GM12878 (cell line): ENCODE data around the gene NECAB2. TPM values are rescaled to one million over a fixed set of nuclear protein-coding genes. Genes with fewer than 3 reads are reported as not detected.

ENCODE experiments used
- ATAC-seq: fragments of 200-7000 bp; cut with Tn5 transposase; 3 replicates; pipeline ENCODE4 v1.9.1; 2020; ENCODE audit warnings: mild to moderate bottlenecking, moderate library complexity
- BruUV-seq: library from RNA; stranded (reverse); fragments of 400-500 nt; replicated peaks from 2 replicates; lab custom pipeline; 2021; lab: Mats Ljungman, UMichigan
- CTCF ChIA-PET: fragments of 300-600 bp; sonication (Branson Sonifier 250); formaldehyde crosslinking; extraction: SDS; loops from one replicate; lab custom pipeline; 2021; ENCODE audit warnings: inconsistent platforms; lab: Yijun Ruan, JAX
- POLR2A ChIA-PET: fragments of 350-600 bp; formaldehyde crosslinking; extraction: SDS; loops from one replicate; lab custom pipeline; 2021; ENCODE audit warnings: inconsistent platforms; lab: Charles Lee
- RAD21 ChIA-PET: fragments of 300-600 bp; sonication (Branson Sonifier 250); formaldehyde crosslinking; loops from one replicate; lab custom pipeline; 2023; ENCODE audit warnings: antibody characterized with exemption; ENCODE audit not compliant: unreplicated experiment; lab: Charles Lee
- SMC1A ChIA-PET: fragments of 300-600 bp; sonication (Branson Sonifier 250); formaldehyde crosslinking; loops from one replicate; lab custom pipeline; 2023; ENCODE audit not compliant: unreplicated experiment, uncharacterized antibody; lab: Charles Lee
- DNase-seq: peaks from one replicate; pipeline ENCODE4 v3.0.0-alpha.2; 2011; ENCODE audit warnings: low read depth, low spot score
- FAIRE-seq: peaks from 3 replicates; lab custom pipeline; 2011; peaks lifted over from hg19 to GRCh38; lab: Jason Lieb, UNC
- H2AFZ ChIP-seq: 2 replicates; pipeline ENCODE4 v1.6.0; 2011; ENCODE audit warnings: low read depth, low read length, control low read depth; ENCODE audit not compliant: control insufficient read depth
- H3K27ac ChIP-seq: 2 replicates; pipeline ENCODE4 v1.5.1; 2011; ENCODE audit warnings: control low read depth; ENCODE audit not compliant: control insufficient read depth, insufficient read depth
- H3K27me3 ChIP-seq, 2 experiments: replicated peaks in 1 of 2; 2 replicates each; pipeline versions ENCODE4 v1.6.0 to v1.6.1; 2011; ENCODE audit warnings: low read length in 1 of 2; ENCODE audit not compliant: control insufficient read depth in 2 of 2, insufficient read depth in 2 of 2
- H3K36me3 ChIP-seq, 2 experiments: 2 replicates each; pipeline ENCODE4 v1.5.1; 2011; ENCODE audit warnings: low read length in 1 of 2; ENCODE audit not compliant: control insufficient read depth in 2 of 2, insufficient read depth in 2 of 2
- H3K4me1 ChIP-seq: 2 replicates; pipeline ENCODE4 v1.6.1; 2011; ENCODE audit warnings: mild to moderate bottlenecking, low read length, moderate library complexity, mixed read lengths; ENCODE audit not compliant: control insufficient read depth, insufficient read depth
- H3K4me2 ChIP-seq: 2 replicates; pipeline ENCODE4 v1.6.0; 2011; ENCODE audit warnings: control low read depth; ENCODE audit not compliant: control insufficient read depth, insufficient read depth
- H3K4me3 ChIP-seq: fragments of 200-600 bp; sonication (generic); 2 replicates; pipeline ENCODE4 v1.5.1; 2016
- H3K79me2 ChIP-seq: 2 replicates; pipeline ENCODE4 v1.6.0; 2011; ENCODE audit warnings: low read length; ENCODE audit not compliant: control insufficient read depth, insufficient read depth
- H3K9ac ChIP-seq: 2 replicates; pipeline ENCODE4 v1.8.0; 2011; ENCODE audit warnings: low read length, control low read depth, mixed read lengths; ENCODE audit not compliant: control insufficient read depth, insufficient read depth
- H3K9me3 ChIP-seq: replicated peaks from 3 replicates; pipeline ENCODE4 v1.5.1; 2011; ENCODE audit warnings: mild to moderate bottlenecking, low read length; ENCODE audit not compliant: control insufficient read depth, insufficient read depth
- H4K20me1 ChIP-seq: 2 replicates; pipeline ENCODE4 v1.6.0; 2011; ENCODE audit not compliant: control insufficient read depth, insufficient read depth
- ASH2L ChIP-seq: fragments of 300-600, 200-600 bp; sonication (generic); IDR thresholded peaks from 2 replicates; pipeline ENCODE4 v1.6.1; 2017; ENCODE audit warnings: low read depth, mild to moderate bottlenecking, borderline replicate concordance
- CBFB ChIP-seq: IDR thresholded peaks from 2 replicates; pipeline ENCODE4 v1.6.1; 2016; ENCODE audit warnings: antibody characterized with exemption, low read depth
- CBX5 ChIP-seq: sonication (generic); IDR thresholded peaks from 2 replicates; pipeline ENCODE4 v1.6.1; 2016; ENCODE audit warnings: low read depth, moderate library complexity, mild to moderate bottlenecking, inconsistent platforms
- CEBPB ChIP-seq, 2 experiments: fragments of 150-350 bp in 1 of 2; IDR thresholded peaks; 2 replicates each; pipeline ENCODE4 v1.6.1; 2012 to 2014; ENCODE audit warnings: low read depth in 2 of 2, low read length in 2 of 2, borderline replicate concordance in 1 of 2, inconsistent platforms in 1 of 2
- EGR1 ChIP-seq, 2 experiments: IDR thresholded peaks; 1 replicate in 1 of 2; 2 replicates in 1 of 2; pipeline ENCODE4 v1.6.1; 2011 to 2012; ENCODE audit warnings: low read depth in 2 of 2, low read length in 2 of 2, borderline replicate concordance in 1 of 2, mild to moderate bottlenecking in 1 of 2, moderate library complexity in 1 of 2
- GATAD2B ChIP-seq: fragments of 450-650 bp; conservative IDR thresholded peaks from 2 replicates; pipeline ENCODE4 v1.6.1; 2017; ENCODE audit warnings: low read depth, mild to moderate bottlenecking, moderate library complexity
- MXI1 ChIP-seq: fragments of 150-350 bp; IDR thresholded peaks from 2 replicates; pipeline ENCODE4 v1.6.1; 2011; ENCODE audit warnings: low read depth, mild to moderate bottlenecking, inconsistent platforms, low read length, improper control_type of control experiment
- ZNF384 ChIP-seq: IDR thresholded peaks from 2 replicates; pipeline ENCODE4 v1.6.1; 2012; ENCODE audit warnings: low read depth, mild to moderate bottlenecking, low read length, improper control_type of control experiment, borderline replicate concordance
- ZZZ3 ChIP-seq: IDR thresholded peaks from 2 replicates; pipeline ENCODE4 v1.6.1; 2011; ENCODE audit warnings: low read depth; ENCODE audit not compliant: control insufficient read depth, insufficient read length
- WGBS: methylation state at CpG from one replicate; pipeline ENCODE4 v1.1.6; 2016; ENCODE audit warnings: low lambda C conversion rate; ENCODE audit not compliant: insufficient replicate concordance, insufficient coverage; ENCODE audit errors: missing lambda C conversion rate; 5-methylcytosine and 5-hydroxymethylcytosine counted together
- in situ Hi-C: fragments of 300-500 bp; cut with MboI; formaldehyde crosslinking; loops from 9 replicates; pipeline ENCODE4 v1.14.3; 2018; ENCODE audit warnings: mixed read lengths
- intact Hi-C: fragments of 100-400 bp; cut with micrococcal nuclease; formaldehyde crosslinking; loops from one replicate; pipeline ENCODE4 v1.14.2; 2022; ENCODE audit not compliant: unreplicated experiment
- polyA plus RNA-seq, 11 experiments: library from polyadenylated mRNA; depleted of rRNA in 4 of 11; unstranded in 6 of 11; stranded (reverse) in 5 of 11; fragments of >200 nt; fragmentation: Nextera tagmentation in 4 of 11; fragmentation: Illumina TruSeq in 1 of 11; extraction: Ambion mirVana in 4 of 11; extraction: Trizol in 1 of 11; gene quantifications; 1 replicate in 1 of 11; 2 replicates in 10 of 11; pipeline versions ENCODE4 v1.2.1 to v1.2.3, GENCODE V29; 2011 to 2016; ENCODE audit warnings: inconsistent platforms in 2 of 11, missing spikeins in 2 of 11, low read depth in 1 of 11
- total RNA-seq, 4 experiments: library from RNA; depleted of rRNA in 3 of 4; stranded (reverse); fragments of >200 nt in 3 of 4; fragmentation: Illumina TruSeq in 1 of 4; extraction: Trizol in 1 of 4; gene quantifications; 2 replicates each; pipeline versions ENCODE4 v1.2.1 to v1.2.3, GENCODE V29; 2013 to 2021
- TF ChIP-seq, protein P1 (sequence below): IDR thresholded peaks from 2 replicates; pipeline ENCODE4 v1.6.1; 2012; ENCODE audit warnings: improper control_type of control experiment, low read depth, low read length; ENCODE audit not compliant: insufficient replicate concordance

The NECAB2 gene
- total and polyA plus RNA-seq, 10 of the 15 experiments (the other 5 are each of a cell fraction or from before 2014, with no cell fraction given), result not detected

DNA sequence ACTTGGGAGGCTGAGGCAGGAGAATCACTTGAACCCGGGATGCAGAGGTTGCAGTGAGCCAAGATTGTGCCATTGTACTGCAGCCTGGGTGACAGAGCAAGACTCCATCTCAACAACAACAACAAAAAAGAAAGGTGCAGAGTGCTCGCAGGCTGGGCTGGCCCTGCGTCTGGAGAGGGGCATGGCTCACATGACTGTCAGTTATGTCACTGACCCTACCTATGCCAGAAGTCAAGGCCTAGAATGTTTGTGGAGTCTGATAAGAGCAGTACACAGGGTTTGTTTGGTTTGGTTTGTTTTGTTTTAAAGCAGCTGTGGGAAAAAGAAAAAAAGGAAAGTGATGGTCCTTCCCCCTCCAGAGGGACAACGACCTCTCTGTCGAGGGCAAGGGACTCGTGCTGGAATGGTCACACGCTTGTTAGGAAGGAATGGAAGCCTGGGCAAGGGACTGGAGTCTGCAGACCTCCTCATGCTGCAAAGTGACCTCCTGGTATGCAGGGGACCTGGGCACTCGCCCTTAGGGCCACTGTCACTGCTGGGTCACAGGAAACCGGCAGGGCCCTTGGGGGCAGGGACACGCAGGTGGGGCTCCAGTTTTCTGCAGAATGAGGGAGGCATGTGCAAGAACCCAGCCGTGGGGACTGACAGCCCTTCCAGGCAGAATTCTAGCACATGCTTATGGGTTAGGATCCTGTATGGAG is 25.1 kb upstream of the NECAB2 start:
- no TSS peak for BruUV-seq
- TF ChIP-seq, protein P1, sequence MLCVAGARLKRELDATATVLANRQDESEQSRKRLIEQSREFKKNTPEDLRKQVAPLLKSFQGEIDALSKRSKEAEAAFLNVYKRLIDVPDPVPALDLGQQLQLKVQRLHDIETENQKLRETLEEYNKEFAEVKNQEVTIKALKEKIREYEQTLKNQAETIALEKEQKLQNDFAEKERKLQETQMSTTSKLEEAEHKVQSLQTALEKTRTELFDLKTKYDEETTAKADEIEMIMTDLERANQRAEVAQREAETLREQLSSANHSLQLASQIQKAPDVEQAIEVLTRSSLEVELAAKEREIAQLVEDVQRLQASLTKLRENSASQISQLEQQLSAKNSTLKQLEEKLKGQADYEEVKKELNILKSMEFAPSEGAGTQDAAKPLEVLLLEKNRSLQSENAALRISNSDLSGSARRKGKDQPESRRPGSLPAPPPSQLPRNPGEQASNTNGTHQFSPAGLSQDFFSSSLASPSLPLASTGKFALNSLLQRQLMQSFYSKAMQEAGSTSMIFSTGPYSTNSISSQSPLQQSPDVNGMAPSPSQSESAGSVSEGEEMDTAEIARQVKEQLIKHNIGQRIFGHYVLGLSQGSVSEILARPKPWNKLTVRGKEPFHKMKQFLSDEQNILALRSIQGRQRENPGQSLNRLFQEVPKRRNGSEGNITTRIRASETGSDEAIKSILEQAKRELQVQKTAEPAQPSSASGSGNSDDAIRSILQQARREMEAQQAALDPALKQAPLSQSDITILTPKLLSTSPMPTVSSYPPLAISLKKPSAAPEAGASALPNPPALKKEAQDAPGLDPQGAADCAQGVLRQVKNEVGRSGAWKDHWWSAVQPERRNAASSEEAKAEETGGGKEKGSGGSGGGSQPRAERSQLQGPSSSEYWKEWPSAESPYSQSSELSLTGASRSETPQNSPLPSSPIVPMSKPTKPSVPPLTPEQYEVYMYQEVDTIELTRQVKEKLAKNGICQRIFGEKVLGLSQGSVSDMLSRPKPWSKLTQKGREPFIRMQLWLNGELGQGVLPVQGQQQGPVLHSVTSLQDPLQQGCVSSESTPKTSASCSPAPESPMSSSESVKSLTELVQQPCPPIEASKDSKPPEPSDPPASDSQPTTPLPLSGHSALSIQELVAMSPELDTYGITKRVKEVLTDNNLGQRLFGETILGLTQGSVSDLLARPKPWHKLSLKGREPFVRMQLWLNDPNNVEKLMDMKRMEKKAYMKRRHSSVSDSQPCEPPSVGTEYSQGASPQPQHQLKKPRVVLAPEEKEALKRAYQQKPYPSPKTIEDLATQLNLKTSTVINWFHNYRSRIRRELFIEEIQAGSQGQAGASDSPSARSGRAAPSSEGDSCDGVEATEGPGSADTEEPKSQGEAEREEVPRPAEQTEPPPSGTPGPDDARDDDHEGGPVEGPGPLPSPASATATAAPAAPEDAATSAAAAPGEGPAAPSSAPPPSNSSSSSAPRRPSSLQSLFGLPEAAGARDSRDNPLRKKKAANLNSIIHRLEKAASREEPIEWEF, result no peak
- no peak for TF ChIP-seq CBX5
- no peak for TF ChIP-seq GATAD2B
- TF ChIP-seq CBFB, result no peak
- TF ChIP-seq ZZZ3, result no peak
- TF ChIP-seq MXI1, result no peak
- TF ChIP-seq ASH2L, result no peak
- no peak for TF ChIP-seq EGR1 (IDR thresholded peaks at IDR 0.05; ENCODE audit: borderline replicate concordance in 1 of 2, low read depth in 2 of 2, low read length in 2 of 2)
- TF ChIP-seq ZNF384, result no peak
- TF ChIP-seq CEBPB (IDR thresholded peaks at IDR 0.05; ENCODE audit: borderline replicate concordance in 1 of 2, low read depth in 2 of 2, low read length in 2 of 2), result no peak
- no peak for ATAC-seq
- intact Hi-C loops, result no loop called here
- ChIA-PET POLR2A (no interaction called here), RAD21 (no interaction called here), CTCF (no interaction called here), SMC1A (no interaction called here)
- no peak for FAIRE-seq
- Histone ChIP-seq H3K4me2 (no peak overlapping the region), H3K9ac (no peak overlapping the region), H3K27ac (no peak overlapping the region), H3K27me3 (no peaks in the 10 kb centered on the region; a peak in 1 of 4 replicates), H3K4me3 (no peak overlapping the region), H4K20me1 (no peaks in the 10 kb centered on the region), H3K9me3 (no peaks in the 10 kb centered on the region), H3K4me1 (no peaks in the 10 kb centered on the region), H3K79me2 (no peaks in the 10 kb centered on the region), H3K36me3 (no peaks in the 10 kb centered on the region), H2AFZ (no peak overlapping the region)
- WGBS, result 35% methylated on average over 11 of the region's 11 CpGs
- in situ Hi-C loops, result no loop called here
- DNase-seq, result no peak
